HG03378 (cell line): Measurements from ENCODE around the gene WIPF2.
A peak's percentile ranks its signal among the peaks of the same experiment; 100 is the strongest.

Source experiments
- ATAC-seq: cut with Tn5 transposase; IDR thresholded peaks from one replicate; pipeline ENCODE4 v1.9.1; 2021; ENCODE audit warnings: mild to moderate bottlenecking, moderate library complexity; ENCODE audit not compliant: unreplicated experiment

The WIPF2 gene

GRCh38 chr17:40244255-40244654 is 25.2 kb downstream of the WIPF2 start:
- no peak for ATAC-seq

GRCh38 chr17:40247926-40248495 is 28.9 kb downstream of the WIPF2 start:
- ATAC-seq = no peak

GRCh38 chr17:40248507-40248906 is 29.4 kb downstream of the WIPF2 start:
- ATAC-seq = no peak

GRCh38 chr17:40251576-40251975 is 32.5 kb downstream of the WIPF2 start:
- no peak for ATAC-seq

- no peak for ATAC-seq
These were observed 34.5 kb downstream of the WIPF2 start for GRCh38 chr17:40253565-40253964.

GRCh38 chr17:40259505-40259904 is 40.4 kb downstream of the WIPF2 start:
- ATAC-seq = no peak

- no peak for ATAC-seq
These were observed 41.4 kb downstream of the WIPF2 start for GRCh38 chr17:40260528-40260927.

GRCh38 chr17:40264458-40265185 is 45.5 kb downstream of the WIPF2 start:
- ATAC-seq = no peak

- ATAC-seq = no peak
These were observed 46.2 kb downstream of the WIPF2 start for GRCh38 chr17:40265337-40265736.

- no peak for ATAC-seq
These were observed 47.8 kb downstream of the WIPF2 start for GRCh38 chr17:40266882-40267281.

- ATAC-seq = no peak
These were observed 49.1 kb downstream of the WIPF2 start for GRCh38 chr17:40268141-40268712.

GRCh38 chr17:40278414-40278813 is 59.3 kb downstream of the WIPF2 start:
- ATAC-seq = no peak

- no peak for ATAC-seq
These were observed 60.3 kb downstream of the WIPF2 start for GRCh38 chr17:40279402-40279801.

GRCh38 chr17:40281663-40282062 is 62.6 kb downstream of the WIPF2 start:
- ATAC-seq = no peak

- ATAC-seq = no peak
These were observed 64.6 kb downstream of the WIPF2 start for GRCh38 chr17:40283662-40284061.

GRCh38 chr17:40284085-40284713 is 65.1 kb downstream of the WIPF2 start:
- ATAC-seq = no peak

GRCh38 chr17:40286473-40286872 is 67.4 kb downstream of the WIPF2 start:
- ATAC-seq = no peak

GRCh38 chr17:40287159-40287493 is 68.0 kb downstream of the WIPF2 start:
- no peak for ATAC-seq

GRCh38 chr17:40287494-40288369 is 68.6 kb downstream of the WIPF2 start, which contains the start of gene CDC6:
Gene CDC6 (plus strand): TSS chr17:40287879. CDS start chr17:40289421, 1,542 bp downstream.
- peak; percentile 88 for ATAC-seq

- no peak for ATAC-seq
These were observed 71.7 kb downstream of the WIPF2 start for GRCh38 chr17:40290629-40291280.
